Gastroesophageal sphincter (tissue), 4 donors: ENCODE data around the gene NCOR2. TPM values are rescaled to one million over a fixed set of nuclear protein-coding genes. Genes with fewer than 3 reads are reported as not detected.

ENCODE experiments used
- ATAC-seq: fragments of 150-250 bp; one replicate; pipeline ENCODE4 v1.9.1; 2016; ENCODE audit warnings: mild to moderate bottlenecking, moderate library complexity
- H3K27ac ChIP-seq, 4 donors: fragments of 200-600 bp; sonication (generic) in 3 of 4; 1 replicate in 3 of 4; 2 replicates in 1 of 4; pipeline ENCODE4 v1.5.1; 2016 to 2019
- H3K27me3 ChIP-seq: fragments of 200-600 bp; sonication (generic); one replicate; pipeline ENCODE4 v1.5.1; 2019
- H3K36me3 ChIP-seq, 2 donors: fragments of 200-600 bp; sonication (generic); one replicate each; pipeline ENCODE4 v1.5.1; 2019; ENCODE audit warnings: control low read depth in 1 of 2
- H3K4me1 ChIP-seq, 3 donors: fragments of 200-600 bp; sonication (generic); 1 replicate in 2 of 3; 2 replicates in 1 of 3; pipeline ENCODE4 v1.5.1; 2016 to 2019; ENCODE audit warnings: control low read depth in 2 of 3
- H3K4me3 ChIP-seq, 2 donors: fragments of 200-600 bp; sonication (generic); one replicate each; pipeline ENCODE4 v1.5.1; 2019; ENCODE audit warnings: mild to moderate bottlenecking in 1 of 2, moderate library complexity in 1 of 2
- H3K9me3 ChIP-seq, 3 donors: fragments of 200-600 bp; sonication (generic); one replicate each; pipeline ENCODE4 v1.5.1; 2017 to 2019; ENCODE audit warnings: control low read depth in 2 of 3
- CTCF ChIP-seq, 4 experiments: fragments of 200-600 bp in 2 of 4; fragments of 450-650 bp in 2 of 4; sonication (generic) in 1 of 4; IDR thresholded peaks; one replicate each; pipeline ENCODE4 v1.5.1; 2017 to 2019; ENCODE audit warnings: antibody characterized with exemption in 4 of 4, mild to moderate bottlenecking in 2 of 4, moderate library complexity in 2 of 4
- EP300 ChIP-seq: sonication (generic); formaldehyde crosslinking; IDR thresholded peaks from one replicate; pipeline ENCODE4 v1.6.1; 2017; ENCODE audit warnings: antibody characterized with exemption, mild to moderate bottlenecking
- POLR2A ChIP-seq, 2 donors: fragments of 450-650 bp; IDR thresholded peaks; one replicate each; pipeline ENCODE4 v1.6.1; 2017; ENCODE audit warnings: antibody characterized with exemption in 2 of 2, mild to moderate bottlenecking in 2 of 2, moderate library complexity in 1 of 2
- POLR2AphosphoS5 ChIP-seq: sonication (generic); formaldehyde crosslinking; IDR thresholded peaks from one replicate; pipeline ENCODE4 v1.6.1; 2017; ENCODE audit warnings: antibody characterized with exemption
- WGBS, 2 donors: methylation state at CpG; one replicate each; pipeline ENCODE4 v1.1.5; 2018; ENCODE audit warnings: low coverage in 1 of 2; 5-methylcytosine and 5-hydroxymethylcytosine counted together
- total RNA-seq, 4 donors: library from RNA; depleted of rRNA; stranded (reverse); fragments of >200 nt; gene quantifications; one replicate each; pipeline ENCODE4 v1.1.0, GENCODE V29; 2016

Gene NCOR2
- total RNA-seq, 4 donors from 2014 or later = 67.2 to 148 (median 105) TPM

DNA sequence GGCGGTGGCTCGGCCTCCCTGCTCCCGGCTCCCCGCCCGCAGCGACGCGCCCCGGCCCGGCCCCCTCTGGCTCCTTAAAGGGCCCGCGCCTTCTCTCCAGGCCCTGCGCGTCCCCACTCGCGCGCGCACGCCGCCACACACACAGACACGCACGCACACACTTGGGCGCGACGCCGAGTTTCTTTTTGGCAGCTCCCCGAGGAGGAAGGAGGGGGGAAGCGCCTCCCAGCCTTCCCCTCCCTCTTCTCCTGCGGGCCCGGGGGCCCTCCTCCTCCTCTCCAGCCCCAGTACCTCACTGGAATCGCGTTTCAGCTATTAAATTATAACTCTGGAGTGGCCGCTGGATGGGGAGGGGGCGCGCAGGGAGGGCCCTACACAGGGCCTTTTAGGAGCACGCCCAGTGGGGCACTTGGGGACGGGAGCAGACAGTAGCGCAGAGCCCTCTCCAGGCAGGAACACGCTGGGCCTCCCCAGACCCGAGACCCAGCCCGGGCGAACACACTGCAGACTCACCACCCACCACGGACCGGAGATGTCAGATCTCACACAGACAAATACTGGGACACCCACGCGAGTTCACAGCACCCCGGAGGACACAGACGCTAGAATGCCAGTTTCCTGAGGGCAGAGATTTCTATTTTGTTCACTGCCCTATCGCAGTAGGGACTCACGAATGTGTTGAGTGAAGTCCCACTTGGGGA, 411 bp upstream of the NCOR2 start:
- peak overlapping the region; percentile 62 to 100 (median 99) for H3K27ac ChIP-seq
- H3K36me3 ChIP-seq = no peaks in the 10 kb centered on the region
- no peaks in the 10 kb centered on the region for H3K27me3 ChIP-seq
- no peaks in the 10 kb centered on the region for H3K9me3 ChIP-seq
- peak; percentile 94 for TF ChIP-seq POLR2AphosphoS5
- TF ChIP-seq CTCF (IDR thresholded peaks at IDR 0.05) = peak in 2 of 4 experiments; percentile 18 to 30
- no peak for TF ChIP-seq EP300
- no peak for TF ChIP-seq POLR2A (IDR thresholded peaks at IDR 0.05)
- peak; percentile 89 for ATAC-seq
- 17% methylated on average over 2 of the region's 50 CpGs; no CpG with 5 or more reads in 1 of the 2 donors for WGBS, 2 donors
- H3K4me1 ChIP-seq = peaks cover 0 to 60% (median 44%) of the 10 kb centered on the region in 3 donors
- peak overlapping the region in 1 of 2 donors; percentile 99 for H3K4me3 ChIP-seq

DNA sequence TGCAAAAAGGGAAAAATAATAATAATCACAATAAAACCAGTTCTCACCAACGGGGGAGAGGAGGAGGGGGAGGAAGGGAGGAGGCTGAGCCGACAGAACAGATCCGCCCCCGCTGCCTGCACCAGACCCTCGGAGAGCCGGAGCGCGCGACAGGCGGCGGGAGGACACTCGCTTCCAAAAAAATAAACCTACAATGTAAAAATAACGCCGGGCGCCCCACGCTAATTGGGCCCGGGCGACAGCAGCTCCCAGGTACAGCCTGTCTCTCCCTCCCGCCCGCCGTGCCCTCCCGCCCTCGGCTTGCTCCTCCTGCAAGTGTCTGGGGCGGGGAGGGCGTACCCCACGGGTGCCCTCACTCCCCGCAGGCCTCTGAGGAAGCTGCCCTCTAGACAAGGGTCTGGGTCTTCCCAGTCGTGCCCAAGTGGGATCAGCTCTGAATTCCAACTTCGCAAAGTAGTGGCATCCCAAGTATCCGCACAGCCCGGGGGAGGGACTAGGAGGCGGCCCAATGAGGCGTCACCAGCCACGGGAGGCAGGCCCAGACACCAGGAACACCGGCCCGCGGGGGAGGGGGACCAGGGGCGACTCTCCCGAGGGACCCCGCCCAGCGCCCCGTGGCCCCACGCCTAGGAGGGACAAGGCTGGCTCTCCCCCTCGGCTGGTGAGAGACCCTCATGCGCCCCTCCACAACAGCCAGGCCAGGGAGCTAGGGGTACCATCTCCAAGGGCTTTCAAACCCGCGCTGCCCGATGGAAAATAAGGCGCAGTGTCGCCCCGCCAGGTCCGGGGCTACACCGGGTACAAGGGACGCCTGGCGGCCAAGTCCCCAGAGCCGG, 1.0 kb downstream of the NCOR2 start:
- Histone ChIP-seq H3K36me3 (no peaks in the 10 kb centered on the region), H3K27me3 (no peaks in the 10 kb centered on the region), H3K4me3 (peak overlapping the region; percentile 73 to 99), H3K9me3 (no peaks in the 10 kb centered on the region), H3K4me1 (peaks cover 0 to 74% (median 48%) of the 10 kb centered on the region in 3 donors), H3K27ac (peak overlapping the region; percentile 81 to 100 (median 99))
- WGBS, 2 donors = 0% methylated on average over 6 of the region's 56 CpGs; no CpG with 5 or more reads in 1 of the 2 donors
- TF ChIP-seq POLR2AphosphoS5 (peak; percentile 79), POLR2A (IDR thresholded peaks at IDR 0.05) (peak; percentile 44 to 46), CTCF (IDR thresholded peaks at IDR 0.05) (no peak), EP300 (no peak)
- ATAC-seq = peak; percentile 65

GRCh38 chr12:124565656-124566160, 1.7 kb downstream of the NCOR2 start:
- H3K4me1 ChIP-seq = peaks cover 0 to 81% (median 53%) of the 10 kb centered on the region in 3 donors

DNA sequence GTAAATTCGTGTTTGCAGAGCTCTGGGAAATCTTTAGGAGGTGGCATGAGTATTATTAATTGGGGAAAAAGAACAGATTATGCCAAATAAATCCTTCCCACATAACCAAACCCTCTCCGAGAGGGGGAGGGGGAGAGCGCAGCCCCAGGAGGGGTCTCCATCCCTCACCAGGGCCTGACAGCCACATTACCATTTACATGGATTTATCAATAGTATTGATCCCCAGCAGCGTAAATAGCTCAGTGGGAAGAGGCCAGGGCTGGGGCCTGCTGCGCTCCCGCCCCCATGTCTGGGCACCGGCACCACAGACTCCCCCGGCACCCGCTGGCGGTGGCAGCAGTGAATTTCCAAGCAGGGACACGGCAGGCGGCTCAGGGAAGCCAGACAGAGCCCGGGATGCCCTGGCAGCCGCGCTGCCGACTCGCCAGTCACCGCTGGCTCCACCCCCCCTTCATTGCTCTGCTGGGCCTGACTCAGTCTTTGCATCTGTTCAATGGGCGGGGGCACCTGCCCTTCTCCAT, 2.4 kb downstream of the NCOR2 start:
- Histone ChIP-seq H3K4me1 (peaks cover 0 to 87% (median 53%) of the 10 kb centered on the region in 3 donors), H3K27ac (peak overlapping the region in 3 of 4 donors; percentile 98 to 100 (median 100)), H3K4me3 (peak overlapping the region; percentile 73 to 99), H3K36me3 (no peaks in the 10 kb centered on the region), H3K27me3 (no peaks in the 10 kb centered on the region), H3K9me3 (no peaks in the 10 kb centered on the region)
- 2% methylated on average over 10 of the region's 19 CpGs; no CpG with 5 or more reads in 1 of the 2 donors for WGBS, 2 donors
- TF ChIP-seq CTCF (IDR thresholded peaks at IDR 0.05) (peak in 1 of 4 experiments; percentile 14), POLR2AphosphoS5 (no peak)
- ATAC-seq = no peak

More at GRCh38 chr12:124565656-124566160, 1.7 kb downstream of the NCOR2 start:
- Histone ChIP-seq H3K36me3 (no peaks in the 10 kb centered on the region), H3K27ac (peak overlapping the region; percentile 81 to 100 (median 99)), H3K4me3 (peak overlapping the region; percentile 73 to 99), H3K27me3 (no peaks in the 10 kb centered on the region), H3K9me3 (no peaks in the 10 kb centered on the region)
- 0% methylated on average over 1 to 6 of the region's 14 CpGs for WGBS, 2 donors
- TF ChIP-seq POLR2AphosphoS5 (no peak), EP300 (no peak), CTCF (IDR thresholded peaks at IDR 0.05) (no peak), POLR2A (IDR thresholded peaks at IDR 0.05) (no peak)
- ATAC-seq = no peak
